HG03457 (cell line): ENCODE data around the gene STEAP3.

ENCODE experiments used
- ATAC-seq: cut with Tn5 transposase; IDR thresholded peaks from one replicate; pipeline ENCODE4 v1.9.1; 2021; ENCODE audit warnings: moderate number of reproducible peaks; ENCODE audit not compliant: unreplicated experiment

Gene STEAP3

GRCh38 chr2:119245841-119246230, 22.2 kb downstream of the STEAP3 start:
- no peak for ATAC-seq

- no peak for ATAC-seq
Measured at GRCh38 chr2:119246884-119247843, 23.5 kb downstream of the STEAP3 start.

GRCh38 chr2:119247844-119248271, 24.2 kb downstream of the STEAP3 start:
- no peak for ATAC-seq

GRCh38 chr2:119248311-119248710, 24.7 kb downstream of the STEAP3 start:
- no peak for ATAC-seq

- no peak for ATAC-seq
Measured at GRCh38 chr2:119248751-119249150, 25.1 kb downstream of the STEAP3 start.

GRCh38 chr2:119249311-119249710, 25.7 kb downstream of the STEAP3 start:
- no peak for ATAC-seq

- ATAC-seq = no peak
Measured at GRCh38 chr2:119249855-119250717, 26.5 kb downstream of the STEAP3 start.

GRCh38 chr2:119250718-119251290, 27.2 kb downstream of the STEAP3 start:
- ATAC-seq = no peak

- ATAC-seq = no peak
Measured at GRCh38 chr2:119251652-119252051, 28.0 kb downstream of the STEAP3 start.

- ATAC-seq = no peak
Measured at GRCh38 chr2:119252186-119253113, 28.8 kb downstream of the STEAP3 start.

- no peak for ATAC-seq
Measured at GRCh38 chr2:119253114-119253702, 29.6 kb downstream of the STEAP3 start.

GRCh38 chr2:119253760-119254600, 30.3 kb downstream of the STEAP3 start:
- no peak for ATAC-seq

GRCh38 chr2:119254601-119255080, 31.0 kb downstream of the STEAP3 start:
- no peak for ATAC-seq

- no peak for ATAC-seq
Measured at GRCh38 chr2:119255760-119256581, 32.3 kb downstream of the STEAP3 start.

GRCh38 chr2:119256582-119256921, 32.9 kb downstream of the STEAP3 start:
- no peak for ATAC-seq

- no peak for ATAC-seq
Measured at GRCh38 chr2:119257198-119257597, 33.6 kb downstream of the STEAP3 start.

- no peak for ATAC-seq
Measured at GRCh38 chr2:119259296-119259860, 35.7 kb downstream of the STEAP3 start.
